HFFc6 (cell line): ENCODE data around the gene LY9. TPM values are rescaled to one million over a fixed set of nuclear protein-coding genes. Genes with fewer than 3 reads are reported as not detected.

Source experiments
- DNase-seq: peaks from one replicate; pipeline ENCODE4 v3.0.0-alpha.2; 2018
- H3K27ac Mint-ChIP-seq: 2 replicates; pipeline ENCODE4 v1.8.0; 2020; ENCODE audit warnings: mild to moderate bottlenecking, mixed read lengths
- H3K27me3 Mint-ChIP-seq: 2 replicates; pipeline ENCODE4 v1.8.0; 2021; ENCODE audit warnings: mild to moderate bottlenecking, moderate library complexity, mixed read lengths; ENCODE audit not compliant: insufficient read depth
- H3K36me3 Mint-ChIP-seq: 2 replicates; pipeline ENCODE4 v1.8.0; 2021; ENCODE audit warnings: low read depth, mixed read lengths
- H3K4me1 Mint-ChIP-seq: 2 replicates; pipeline ENCODE4 v1.8.0; 2020; ENCODE audit warnings: low read depth, mixed read lengths
- H3K4me3 Mint-ChIP-seq: 2 replicates; pipeline ENCODE4 v1.8.0; 2020; ENCODE audit warnings: mild to moderate bottlenecking, moderate library complexity, mixed read lengths
- H3K9me3 Mint-ChIP-seq: 2 replicates; pipeline ENCODE4 v1.8.0; 2020; ENCODE audit warnings: mild to moderate bottlenecking, mixed read lengths
- total RNA-seq, 6 experiments: library from RNA; stranded (reverse); fragmentation: NEBNext Ultra II Directional; extraction: Animal tissue kit (Norgen Biotek cat#: 25700); gene quantifications; 2 replicates in 1 of 6; 3 replicates in 5 of 6; pipeline ENCODE4 v1.2.3, GENCODE V29; 2021
- TF ChIP-seq, protein P1 (sequence below): fragments of 200-600 bp; sonication (generic); IDR thresholded peaks from 2 replicates; pipeline ENCODE4 v1.5.0; 2021; ENCODE audit warnings: antibody characterized with exemption, mild to moderate bottlenecking

Gene LY9
- total RNA-seq, 6 experiments from 2014 or later = not detected

DNA sequence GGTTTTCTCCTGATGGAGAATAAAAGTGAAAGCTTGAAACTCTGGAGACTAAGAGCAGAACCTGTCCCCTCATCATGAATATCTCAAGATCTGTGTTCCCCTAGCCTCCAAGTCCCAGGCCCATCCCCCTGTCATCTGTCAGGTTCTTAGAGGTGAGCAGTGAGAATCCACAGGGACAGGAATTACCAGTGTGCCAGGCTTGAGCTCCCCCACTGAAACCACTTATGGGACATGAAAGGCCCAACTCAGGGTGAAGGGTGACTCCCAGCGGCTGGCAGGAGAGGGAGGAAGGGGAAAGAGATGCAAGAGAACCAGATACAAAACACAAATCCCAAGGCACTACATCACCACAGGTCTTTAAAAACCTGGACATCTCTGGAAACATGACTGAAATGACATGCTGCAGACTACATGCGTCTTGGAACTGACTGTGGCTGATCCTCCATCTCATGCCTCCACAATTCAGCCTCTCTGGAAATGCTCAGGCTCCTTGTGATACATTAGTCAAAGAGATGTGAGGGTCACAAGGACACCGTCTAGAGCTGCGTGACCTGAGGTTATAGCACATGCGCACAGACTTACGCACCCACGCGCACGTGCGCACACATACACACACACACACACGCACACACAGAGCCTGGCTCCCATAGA is 6.8 kb upstream of the LY9 start:
- Mint-ChIP-seq H3K27me3 (peaks cover 9% of the 10 kb centered on the region), H3K4me1 (no peaks in the 10 kb centered on the region)

GRCh38 chr1:160789702-160790611 is 6.0 kb upstream of the LY9 start:
- DNase-seq = no peak
- Mint-ChIP-seq H3K36me3 (no peaks in the 10 kb centered on the region), H3K27me3 (peaks cover 7% of the 10 kb centered on the region), H3K4me3 (no peak overlapping the region), H3K27ac (no peak overlapping the region), H3K9me3 (no peaks in the 10 kb centered on the region), H3K4me1 (no peaks in the 10 kb centered on the region)
- TF ChIP-seq, protein P1, sequence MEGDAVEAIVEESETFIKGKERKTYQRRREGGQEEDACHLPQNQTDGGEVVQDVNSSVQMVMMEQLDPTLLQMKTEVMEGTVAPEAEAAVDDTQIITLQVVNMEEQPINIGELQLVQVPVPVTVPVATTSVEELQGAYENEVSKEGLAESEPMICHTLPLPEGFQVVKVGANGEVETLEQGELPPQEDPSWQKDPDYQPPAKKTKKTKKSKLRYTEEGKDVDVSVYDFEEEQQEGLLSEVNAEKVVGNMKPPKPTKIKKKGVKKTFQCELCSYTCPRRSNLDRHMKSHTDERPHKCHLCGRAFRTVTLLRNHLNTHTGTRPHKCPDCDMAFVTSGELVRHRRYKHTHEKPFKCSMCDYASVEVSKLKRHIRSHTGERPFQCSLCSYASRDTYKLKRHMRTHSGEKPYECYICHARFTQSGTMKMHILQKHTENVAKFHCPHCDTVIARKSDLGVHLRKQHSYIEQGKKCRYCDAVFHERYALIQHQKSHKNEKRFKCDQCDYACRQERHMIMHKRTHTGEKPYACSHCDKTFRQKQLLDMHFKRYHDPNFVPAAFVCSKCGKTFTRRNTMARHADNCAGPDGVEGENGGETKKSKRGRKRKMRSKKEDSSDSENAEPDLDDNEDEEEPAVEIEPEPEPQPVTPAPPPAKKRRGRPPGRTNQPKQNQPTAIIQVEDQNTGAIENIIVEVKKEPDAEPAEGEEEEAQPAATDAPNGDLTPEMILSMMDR = no peak

More for the DNA sequence above, 6.8 kb upstream of the LY9 start:
- H3K36me3 Mint-ChIP-seq = no peaks in the 10 kb centered on the region
- no peak overlapping the region for H3K4me3 Mint-ChIP-seq
- DNase-seq = no peak
- H3K9me3 Mint-ChIP-seq = no peaks in the 10 kb centered on the region
- H3K27ac Mint-ChIP-seq = no peak overlapping the region
- TF ChIP-seq, protein P1 = no peak

DNA sequence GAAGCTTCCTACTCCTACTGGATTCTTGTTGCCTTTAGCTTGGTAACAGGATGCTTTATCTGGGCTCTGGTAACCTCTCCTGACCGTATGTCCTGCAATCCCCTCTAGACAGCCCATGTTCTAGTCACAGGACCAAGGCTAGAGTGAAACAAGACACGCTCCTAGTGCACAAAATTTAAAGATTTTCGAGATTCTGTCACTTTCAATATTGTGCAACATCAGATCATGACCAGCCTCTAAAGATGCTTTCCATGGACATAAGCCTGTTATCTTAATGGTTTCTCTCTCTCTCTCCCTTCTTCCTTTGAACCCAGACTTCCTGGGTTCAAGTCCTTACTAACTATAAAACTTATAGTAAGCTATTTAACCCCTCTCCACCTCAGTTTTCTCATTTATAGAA is 1.6 kb upstream of the LY9 start:
- DNase-seq = no peak
- H3K4me3 Mint-ChIP-seq = no peak overlapping the region
- no peaks in the 10 kb centered on the region for H3K36me3 Mint-ChIP-seq
- no peaks in the 10 kb centered on the region for H3K4me1 Mint-ChIP-seq
- no peaks in the 10 kb centered on the region for H3K9me3 Mint-ChIP-seq
- no peak overlapping the region for H3K27ac Mint-ChIP-seq
- H3K27me3 Mint-ChIP-seq = peaks cover 5% of the 10 kb centered on the region
- TF ChIP-seq, protein P1 = no peak

DNA sequence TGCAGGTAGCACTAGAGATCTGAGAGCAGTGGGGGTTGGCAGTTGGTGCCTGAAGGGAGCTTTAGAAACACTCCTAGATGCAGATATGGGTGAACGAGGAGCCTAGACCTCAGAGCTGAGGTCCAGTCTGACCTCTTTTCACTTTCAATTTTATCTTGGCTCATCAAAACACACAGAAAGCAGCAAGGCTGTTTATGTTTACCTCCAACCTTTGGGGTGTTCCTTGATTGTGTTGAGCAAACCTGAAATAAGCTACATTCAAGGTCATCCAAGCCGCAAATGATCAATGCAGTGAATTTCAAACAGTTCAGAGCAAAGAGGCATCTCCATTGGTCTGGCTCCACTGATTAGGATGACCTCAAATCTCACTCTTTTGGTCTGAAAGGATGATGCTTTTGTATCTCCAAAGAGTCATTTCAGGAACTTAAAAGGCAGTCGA is 1.3 kb downstream of the LY9 start:
- DNase-seq = no peak
- no peaks in the 10 kb centered on the region for H3K4me1 Mint-ChIP-seq
- H3K36me3 Mint-ChIP-seq = no peaks in the 10 kb centered on the region
- no peak overlapping the region for H3K27ac Mint-ChIP-seq
- no peaks in the 10 kb centered on the region for H3K9me3 Mint-ChIP-seq
- H3K27me3 Mint-ChIP-seq = peaks cover 7% of the 10 kb centered on the region
- TF ChIP-seq, protein P1 = no peak
- no peak overlapping the region for H3K4me3 Mint-ChIP-seq

GRCh38 chr1:160797861-160798273 is 1.9 kb downstream of the LY9 start:
- H3K36me3 Mint-ChIP-seq = no peaks in the 10 kb centered on the region
- H3K4me1 Mint-ChIP-seq = no peaks in the 10 kb centered on the region
- no peak overlapping the region for H3K4me3 Mint-ChIP-seq
- no peaks in the 10 kb centered on the region for H3K9me3 Mint-ChIP-seq
- peaks cover 7% of the 10 kb centered on the region for H3K27me3 Mint-ChIP-seq
- DNase-seq = no peak
- TF ChIP-seq, protein P1 = no peak
- H3K27ac Mint-ChIP-seq = no peak overlapping the region
